ENCODE results near the gene SDSL.

The SDSL gene

GRCh38 chr12:113468365-113469223, 46.4 kb downstream of the SDSL start:
- no peak for DNase-seq (ENCODE audit: low read depth in 2 of 2)

DNA sequence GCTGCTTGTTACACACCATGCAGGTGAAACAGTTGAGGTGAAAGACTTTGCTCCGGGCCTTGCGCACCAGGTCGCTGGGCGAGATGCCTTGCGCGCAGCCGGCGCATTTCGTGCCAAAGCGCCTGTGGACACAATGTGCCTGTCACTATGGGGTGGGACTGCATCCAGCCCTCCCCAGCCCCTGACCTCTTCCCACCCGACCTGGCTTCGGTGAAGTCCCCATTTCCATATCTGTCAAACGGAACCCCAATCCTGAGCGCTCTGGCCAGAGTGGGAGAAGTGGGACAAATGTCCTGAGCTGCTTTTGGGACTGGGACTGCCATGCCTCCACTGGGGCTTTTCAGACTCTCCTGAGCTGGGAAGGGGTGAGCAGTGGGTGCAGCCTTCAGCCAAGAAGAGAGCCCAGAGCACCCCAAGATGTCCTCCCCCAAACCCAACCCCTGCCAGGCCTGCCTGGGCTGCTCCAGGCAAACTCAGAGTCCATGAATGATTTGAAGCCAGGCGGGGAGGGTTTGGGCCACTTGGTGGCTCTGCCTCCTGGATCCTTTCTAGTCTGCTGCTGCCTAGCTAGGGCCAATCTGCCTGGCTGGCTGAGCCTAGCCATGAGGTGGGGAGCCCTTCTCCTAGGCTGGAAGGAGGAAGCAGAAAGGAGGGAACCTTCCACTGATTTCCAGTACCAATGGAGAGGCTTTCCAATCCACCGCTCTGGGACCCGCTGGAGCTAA, 47.2 kb downstream of the SDSL start:
- DNase-seq (ENCODE audit: low read depth in 2 of 2), result no peak

GRCh38 chr12:113469949-113470743, 48.0 kb downstream of the SDSL start:
- no peak for DNase-seq (ENCODE audit: low read depth in 2 of 2)

- DNase-seq (ENCODE audit: low read depth in 2 of 2), result no peak
These were observed 48.9 kb downstream of the SDSL start for GRCh38 chr12:113470871-113471618.

- DNase-seq (ENCODE audit: low read depth in 2 of 2), result no peak
These were observed 49.5 kb downstream of the SDSL start, which contains the start of gene LHX5 for GRCh38 chr12:113471619-113472171. Gene LHX5 (minus strand): TSS chr12:113471871. CDS start chr12:113471498, 373 bp downstream.

GRCh38 chr12:113472191-113473121, 50.3 kb downstream of the SDSL start:
- no peak for DNase-seq (ENCODE audit: low read depth in 2 of 2)

DNA sequence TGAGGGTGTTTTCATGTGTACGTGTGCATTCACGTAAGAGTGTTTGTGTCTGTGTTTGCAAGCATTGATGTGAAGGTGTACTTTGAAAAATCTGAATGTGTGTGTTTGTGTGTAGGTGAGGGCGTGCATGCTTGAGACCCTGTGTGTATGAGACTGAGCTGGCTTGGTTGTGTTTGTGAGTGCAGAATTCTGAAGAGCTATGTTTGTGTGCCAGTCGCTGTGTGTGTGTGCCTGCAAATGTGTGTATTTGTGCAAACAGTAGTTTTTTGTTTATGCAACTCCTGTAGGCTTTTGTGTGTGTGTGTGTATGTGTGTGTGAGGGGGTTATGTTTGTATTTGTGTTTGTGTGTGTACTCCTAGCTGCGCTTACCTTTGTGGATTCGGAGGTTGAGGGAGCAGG, 51.2 kb downstream of the SDSL start:
- no peak for DNase-seq (ENCODE audit: low read depth in 2 of 2)

DNA sequence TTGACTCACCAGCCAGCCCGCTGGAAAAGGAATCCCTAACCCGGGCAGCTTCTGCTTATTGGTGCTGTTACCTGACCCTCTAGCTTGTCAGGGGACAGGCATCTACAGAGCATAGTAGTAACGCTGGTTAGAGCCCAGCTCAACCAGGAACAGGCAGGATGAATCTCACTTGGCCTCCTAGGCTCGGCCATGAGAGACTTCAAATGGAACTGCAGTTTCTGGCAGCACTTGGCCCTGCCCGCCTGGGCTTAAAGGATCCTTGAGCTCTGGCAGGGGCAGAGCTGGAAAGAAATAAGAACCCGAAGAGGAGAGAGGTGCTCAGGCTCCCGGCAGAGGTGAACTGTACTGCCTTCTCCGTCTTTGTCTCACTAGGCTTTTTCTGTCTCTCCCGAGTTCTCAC, 51.8 kb downstream of the SDSL start:
- no peak for DNase-seq (ENCODE audit: low read depth in 2 of 2)

GRCh38 chr12:113474635-113475436, 52.7 kb downstream of the SDSL start:
- no peak for DNase-seq (ENCODE audit: low read depth in 2 of 2)

DNA sequence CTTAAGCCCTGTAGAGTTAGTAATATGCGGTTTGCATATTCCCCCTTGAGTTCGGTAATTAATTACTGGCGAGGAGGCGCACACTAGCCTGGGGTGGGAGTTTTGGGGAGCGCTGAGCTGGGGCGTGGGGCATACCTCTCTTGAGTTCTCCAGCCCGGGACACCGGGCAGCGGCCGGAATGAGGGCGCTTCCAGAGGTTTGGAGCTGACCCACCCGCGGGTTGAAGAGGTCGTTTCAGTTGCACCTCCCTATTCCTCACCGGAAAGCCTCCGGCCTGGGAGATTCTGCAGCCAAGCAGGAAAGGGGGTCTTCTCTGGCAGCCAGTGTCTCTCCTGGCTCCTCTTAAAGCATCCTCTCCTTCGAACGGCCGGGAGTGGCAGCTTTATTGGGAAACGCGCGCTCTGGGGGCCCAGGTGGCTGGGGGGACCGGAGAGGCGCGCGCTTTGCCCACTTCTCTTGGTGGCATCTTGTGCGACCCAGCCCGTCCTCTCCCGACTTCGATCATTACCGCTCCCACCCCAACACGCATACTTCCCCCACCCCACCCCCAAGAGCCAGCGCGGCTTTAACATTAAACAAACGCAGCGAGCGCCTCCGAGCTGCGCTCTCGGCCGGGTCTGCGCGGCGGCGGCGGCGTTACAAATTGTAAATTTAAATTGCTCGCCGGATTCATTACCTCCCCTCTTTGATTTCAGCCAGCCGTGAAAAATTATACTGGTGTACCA, 53.4 kb downstream of the SDSL start:
- DNase-seq (ENCODE audit: low read depth in 2 of 2), result no peak

- no peak for DNase-seq (ENCODE audit: low read depth in 2 of 2)
These were observed 54.2 kb downstream of the SDSL start for GRCh38 chr12:113476176-113476986.

DNA sequence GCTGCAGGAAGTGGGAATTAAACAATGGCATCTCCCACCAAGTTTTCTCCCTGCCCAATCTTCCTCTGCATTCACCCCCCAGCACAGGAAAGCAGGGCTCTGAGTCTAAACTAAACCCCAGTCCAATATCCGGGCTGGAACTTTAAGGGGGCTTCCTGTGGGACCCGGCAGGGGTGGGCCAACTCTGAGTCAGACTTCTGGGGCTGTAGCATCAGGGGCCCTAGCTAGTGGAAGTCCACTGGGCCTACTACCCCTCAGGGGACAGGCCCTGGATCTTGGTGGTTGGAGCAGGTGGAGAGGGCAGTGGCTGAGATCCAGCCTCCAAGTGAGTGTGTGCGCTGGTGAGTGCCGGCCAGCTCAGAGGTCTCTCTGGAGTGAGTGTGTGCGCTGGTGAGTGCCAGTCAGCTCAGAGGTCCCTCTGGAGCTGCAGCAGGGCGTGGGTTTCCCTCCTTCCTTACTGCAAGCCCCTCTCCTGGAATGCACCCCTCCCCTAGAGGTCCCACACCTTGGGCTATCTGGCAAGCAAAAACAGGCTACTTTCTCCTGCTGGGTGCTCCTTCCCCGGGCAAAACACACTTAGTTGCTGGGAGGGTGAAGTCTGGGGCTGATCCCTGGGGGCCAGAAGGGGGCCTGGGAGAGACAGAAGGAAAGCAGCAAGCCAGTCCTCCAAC, 55.1 kb downstream of the SDSL start:
- no peak for DNase-seq (ENCODE audit: low read depth in 2 of 2)

GRCh38 chr12:113477842-113478215, 55.6 kb downstream of the SDSL start:
- DNase-seq (ENCODE audit: low read depth in 2 of 2), result no peak

- no peak for DNase-seq (ENCODE audit: low read depth in 2 of 2)
These were observed 56.3 kb downstream of the SDSL start for GRCh38 chr12:113478351-113479011.

DNA sequence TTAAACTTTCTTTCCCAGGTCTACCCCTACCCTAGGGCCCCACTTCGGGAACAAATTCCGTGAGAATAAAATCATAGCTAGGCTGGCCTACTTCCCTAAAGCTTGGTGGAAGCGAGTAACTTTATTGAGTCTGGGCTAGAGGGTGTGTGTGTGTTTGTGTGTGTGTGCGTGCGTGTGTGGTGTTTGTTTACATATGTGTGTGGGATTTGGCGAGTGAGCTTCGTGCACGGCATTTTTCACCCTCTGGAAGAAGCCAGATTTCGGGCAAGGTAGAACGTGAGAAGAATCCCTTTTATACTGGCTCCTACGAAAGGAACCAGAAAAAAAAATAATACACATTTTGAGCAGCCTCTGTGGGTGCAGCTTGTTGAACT, 57.0 kb downstream of the SDSL start:
- DNase-seq (ENCODE audit: low read depth in 2 of 2), result no peak

DNA sequence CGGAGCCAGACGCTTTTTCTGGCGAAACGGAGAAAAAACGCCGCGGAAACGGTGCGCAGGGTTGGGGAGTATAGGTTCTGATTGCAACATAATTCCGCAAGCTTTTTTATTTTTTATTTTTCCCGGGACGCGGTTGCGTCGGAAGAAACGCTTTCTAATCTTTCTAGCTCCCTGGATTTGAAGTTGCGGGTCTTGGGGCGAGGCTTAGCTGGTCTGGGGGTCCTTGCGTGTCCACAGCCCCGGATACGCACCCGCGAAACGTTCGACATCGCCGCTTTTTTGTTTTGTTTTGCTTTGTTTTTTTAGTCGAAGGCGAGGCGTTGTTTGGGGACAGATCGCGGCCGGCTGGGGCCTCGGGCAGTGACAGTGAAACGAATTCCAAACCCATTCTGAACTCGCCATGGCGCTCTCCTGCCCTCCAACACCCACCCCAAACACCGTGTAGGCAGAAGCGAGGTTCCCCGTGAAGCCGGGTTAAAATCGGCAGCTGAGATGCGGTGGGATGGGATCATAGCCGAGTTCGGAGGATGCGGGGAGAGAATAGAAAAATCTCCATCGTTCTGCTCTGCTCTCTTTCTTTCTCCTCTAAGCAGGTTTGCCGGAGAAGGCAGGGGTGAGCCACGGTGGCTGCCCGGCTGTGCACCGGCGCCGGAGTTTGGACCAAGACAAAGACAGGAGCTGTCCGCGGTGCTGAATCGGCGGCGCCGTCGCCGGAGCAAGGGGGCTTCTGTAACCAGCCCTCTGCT, 57.6 kb downstream of the SDSL start:
- DNase-seq (ENCODE audit: low read depth in 2 of 2), result no peak
